ENCODE measurements around the gene PDE4A. TPM values are rescaled to one million over a fixed set of nuclear protein-coding genes. Genes with fewer than 3 reads are reported as not detected.
A peak's percentile ranks its signal among the peaks of the same experiment; 100 is the strongest.

The PDE4A gene
- total and polyA plus RNA-seq, 2 of the 8 experiments (the other 6 are each of a cell fraction or from before 2014, with no cell fraction given), result 2.0 to 4.4 TPM

DNA sequence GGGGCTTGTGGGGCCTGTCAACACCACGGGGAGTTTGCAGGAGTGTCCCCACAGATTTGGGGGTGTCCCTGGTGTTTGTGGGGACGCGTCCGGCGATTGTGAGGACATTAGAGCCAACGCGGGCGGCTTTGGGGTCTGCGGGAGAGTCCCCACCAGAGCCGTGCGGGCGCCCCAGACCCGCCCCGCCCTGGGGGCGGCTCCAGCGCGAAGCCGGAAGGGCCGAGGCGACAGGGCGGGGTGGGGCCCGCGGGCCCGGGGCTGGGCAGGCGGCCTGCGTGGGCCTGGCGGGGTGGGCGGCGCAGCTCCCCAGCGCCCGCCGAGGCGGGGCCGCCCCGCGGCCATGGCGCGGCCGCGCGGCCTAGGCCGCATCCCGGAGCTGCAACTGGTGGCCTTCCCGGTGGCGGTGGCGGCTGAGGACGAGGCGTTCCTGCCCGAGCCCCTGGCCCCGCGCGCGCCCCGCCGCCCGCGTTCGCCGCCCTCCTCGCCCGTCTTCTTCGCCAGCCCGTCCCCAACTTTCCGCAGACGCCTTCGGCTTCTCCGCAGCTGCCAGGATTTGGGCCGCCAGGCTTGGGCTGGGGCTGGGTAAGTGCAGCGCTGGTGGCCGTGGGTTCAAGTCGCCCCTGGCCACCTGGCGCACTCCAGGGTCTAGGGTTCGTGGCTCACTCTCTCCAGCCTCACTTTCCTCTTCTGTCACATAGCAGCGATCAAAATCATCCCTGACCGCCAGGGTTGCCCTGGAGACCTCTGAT, 10.3 kb downstream of the PDE4A start:
- 20% methylated on average over 21 of the region's 75 CpGs; no CpG with 5 or more reads in 1 of the 2 experiments for WGBS, 2 experiments (ENCODE audit: extremely low coverage in 1 of 2, insufficient coverage in 1 of 2, insufficient read length in 1 of 2, insufficient replicate concordance in 2 of 2, low coverage in 1 of 2, low lambda C conversion rate in 2 of 2, missing lambda C conversion rate in 1 of 2)
- H4K91ac ChIP-seq (replicated peaks; ENCODE audit: insufficient read length, low read length), result no peak overlapping the region
- H2BK5ac ChIP-seq (ENCODE audit: low read depth, low read length), result no peak overlapping the region
- no peak overlapping the region for H3K14ac ChIP-seq (ENCODE audit: insufficient read length)
- H3K4ac ChIP-seq (replicated peaks; ENCODE audit: insufficient read length, low read depth, low read length), result no peak overlapping the region
- 0 out of 2 replicates have a peak overlapping the region, but pooled peaks have one; percentile 27 for H2BK12ac ChIP-seq (ENCODE audit: low read depth, low read length)
- H3K79me2 ChIP-seq (ENCODE audit: control insufficient read depth in 1 of 2, insufficient read depth in 2 of 2, low read length in 2 of 2), result no peaks in the 10 kb centered on the region
- no peaks in the 10 kb centered on the region for H3K36me3 ChIP-seq (ENCODE audit: control insufficient read depth in 2 of 4, insufficient read depth in 4 of 4, low read length in 3 of 4)
- DNase-seq (ENCODE audit: low read depth in 1 of 2, low spot score in 2 of 2), result peak in 1 of 2 experiments; percentile 61
- H3K56ac ChIP-seq (replicated peaks; ENCODE audit: insufficient read length, low read depth, low read length), result peak overlapping the region; percentile 39
- H3K4me2 ChIP-seq (ENCODE audit: insufficient read depth in 1 of 2, low read depth in 2 of 2, low read length in 2 of 2), result peak overlapping the region; percentile 54 to 61
- no peak overlapping the region for H2AK5ac ChIP-seq (ENCODE audit: low read depth, low read length)
- FAIRE-seq, result no peak
- TF ChIP-seq EP300 (IDR thresholded peaks at IDR 0.05; ENCODE audit: borderline replicate concordance in 1 of 2, low read depth in 2 of 2, low read length in 2 of 2), result no peak
- TF ChIP-seq EZH2 (IDR thresholded peaks at IDR 0.05; ENCODE audit: low read depth, low read length, severe bottlenecking), result peak; percentile 69
- peak; percentile 52 for TF ChIP-seq SUZ12 (IDR thresholded peaks at IDR 0.05; ENCODE audit: low read length)
- no peaks in the 10 kb centered on the region; a peak in 1 of 4 replicates for H3K9me3 ChIP-seq (ENCODE audit: insufficient read depth in 2 of 2, low read depth in 1 of 2, low read length in 1 of 2)
- ChIA-PET POLR2A (ENCODE audit: partially characterized antibody) (interaction anchor here (0.6 kb wide), 1 partner anchor 479 kb away, joined by 3 read pairs; no protein-coding TSS in a partner anchor), CTCF (ENCODE audit: partially characterized antibody) (interaction anchor here (0.6 to 8.2 kb wide), 4 partner anchors 12 to 269 kb away, joined by 3 to 67 read pairs (median 14); partner anchors contain the start of gene PDE4A)
- H2AFZ ChIP-seq (ENCODE audit: low read length), result no peak overlapping the region
- no peak overlapping the region for H3K23ac ChIP-seq (ENCODE audit: insufficient read length)
- no peak overlapping the region for H3K18ac ChIP-seq (ENCODE audit: extremely low read depth, low read length)
- no peaks in the 10 kb centered on the region for H3K79me1 ChIP-seq (ENCODE audit: low read depth, low read length)
- peaks cover 0 to 9% (median 6%) of the 10 kb centered on the region in 4 experiments; a peak in 6 of 7 replicates for H3K4me1 ChIP-seq (replicated peaks in 1 of 4; ENCODE audit: control insufficient read depth in 3 of 4, insufficient read depth in 4 of 4, low read length in 3 of 4)
- H3K4me3 ChIP-seq (ENCODE audit: extremely low read depth in 1 of 4, insufficient read depth in 2 of 4, low read depth in 3 of 4, low read length in 4 of 4), result peak overlapping the region in 2 of 4 experiments; percentile 14 to 54; a peak in 5 of 8 replicates
- H4K5ac ChIP-seq (ENCODE audit: insufficient read length, low read depth, low read length), result no peak overlapping the region
- peaks cover 33 to 75% (median 57%) of the 10 kb centered on the region in 4 experiments for H3K27me3 ChIP-seq (replicated peaks in 1 of 4; ENCODE audit: control insufficient read depth in 3 of 4, extremely low read depth in 1 of 4, insufficient read depth in 3 of 4, low read length in 3 of 4)
- peaks cover 5% of the 10 kb centered on the region; the same call in 1 of the 2 replicates for H3K23me2 ChIP-seq (ENCODE audit: low read depth, low read length)
- H4K20me1 ChIP-seq (replicated peaks in 1 of 2; ENCODE audit: control insufficient read depth in 1 of 2, insufficient read depth in 2 of 2, low read length in 2 of 2), result peaks cover 0 to 4% of the 10 kb centered on the region in 2 experiments
- H2BK15ac ChIP-seq (ENCODE audit: low read length), result no peak overlapping the region
- no peak overlapping the region for H2BK20ac ChIP-seq (ENCODE audit: low read length)
- H4K8ac ChIP-seq (ENCODE audit: extremely low read depth, insufficient read depth, low read length), result peak overlapping the region; percentile 89; the same call in 1 of the 2 replicates
- H3K9ac ChIP-seq (replicated peaks in 1 of 4; ENCODE audit: extremely low read depth in 1 of 4, low read depth in 3 of 4, low read length in 3 of 4), result no peak overlapping the region
- no peak overlapping the region for H3K27ac ChIP-seq (ENCODE audit: low read depth, low read length)
- no peak overlapping the region for H2BK120ac ChIP-seq (replicated peaks; ENCODE audit: low read depth, low read length)

Measured in H1 (cell line).